ENCODE measurements around the gene GRSF1.
"Not testable (repeated sequence)": the region's sequence is repeated elsewhere in the genome, so short reads cannot be mapped to it uniquely, and the experiment has no call there.

GRSF1 gene, protein sequence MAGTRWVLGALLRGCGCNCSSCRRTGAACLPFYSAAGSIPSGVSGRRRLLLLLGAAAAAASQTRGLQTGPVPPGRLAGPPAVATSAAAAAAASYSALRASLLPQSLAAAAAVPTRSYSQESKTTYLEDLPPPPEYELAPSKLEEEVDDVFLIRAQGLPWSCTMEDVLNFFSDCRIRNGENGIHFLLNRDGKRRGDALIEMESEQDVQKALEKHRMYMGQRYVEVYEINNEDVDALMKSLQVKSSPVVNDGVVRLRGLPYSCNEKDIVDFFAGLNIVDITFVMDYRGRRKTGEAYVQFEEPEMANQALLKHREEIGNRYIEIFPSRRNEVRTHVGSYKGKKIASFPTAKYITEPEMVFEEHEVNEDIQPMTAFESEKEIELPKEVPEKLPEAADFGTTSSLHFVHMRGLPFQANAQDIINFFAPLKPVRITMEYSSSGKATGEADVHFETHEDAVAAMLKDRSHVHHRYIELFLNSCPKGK

DNA sequence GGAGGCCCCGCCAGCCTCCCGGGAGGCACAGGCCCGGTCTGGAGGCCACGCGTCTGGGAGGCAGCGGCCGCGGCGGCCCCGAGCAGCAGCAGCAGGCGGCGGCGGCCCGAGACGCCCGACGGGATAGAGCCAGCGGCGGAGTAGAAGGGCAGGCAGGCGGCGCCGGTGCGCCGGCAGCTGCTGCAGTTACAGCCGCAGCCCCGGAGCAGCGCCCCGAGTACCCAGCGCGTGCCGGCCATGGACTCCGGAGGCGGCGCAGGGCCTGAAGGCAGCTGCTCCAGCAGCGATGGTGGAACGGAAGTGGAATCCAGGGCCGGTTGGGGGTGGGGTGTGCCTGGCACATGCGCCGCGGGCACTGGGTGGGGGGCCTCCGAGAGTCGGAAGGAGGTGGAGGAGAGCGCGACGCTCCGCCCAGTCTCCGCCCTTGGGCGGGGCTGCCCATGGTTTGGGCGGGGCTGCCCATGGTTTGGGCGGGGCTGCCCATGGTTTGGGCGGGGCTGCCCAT, at the start of gene GRSF1:
Gene GRSF1 (minus strand): TSS at position 302 of the 505 bp plus-strand sequence. CDS start 63 bp downstream, at position 239.
- DNase-seq: peak; percentile 36

DNA sequence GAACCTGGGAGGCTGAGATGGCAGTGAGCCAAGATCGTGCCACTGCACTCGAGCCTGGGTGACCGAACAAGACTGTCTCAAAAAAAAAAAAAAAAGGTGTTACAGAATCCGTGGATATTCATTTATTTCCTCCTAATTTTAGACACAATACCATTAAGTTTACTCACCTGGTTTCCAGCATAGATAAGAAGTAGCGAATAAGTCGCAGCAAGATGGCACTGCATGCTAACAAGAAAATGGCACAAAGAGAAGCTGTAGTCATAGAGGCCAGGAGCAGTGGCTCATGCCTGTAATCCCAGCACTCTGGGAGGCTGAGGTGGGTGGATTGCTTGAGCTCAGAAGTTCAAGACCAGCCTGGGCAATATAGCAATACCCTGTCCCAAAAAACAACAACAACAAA, 45.5 kb upstream of the GRSF1 start:
- DNase-seq: no peak

DNA sequence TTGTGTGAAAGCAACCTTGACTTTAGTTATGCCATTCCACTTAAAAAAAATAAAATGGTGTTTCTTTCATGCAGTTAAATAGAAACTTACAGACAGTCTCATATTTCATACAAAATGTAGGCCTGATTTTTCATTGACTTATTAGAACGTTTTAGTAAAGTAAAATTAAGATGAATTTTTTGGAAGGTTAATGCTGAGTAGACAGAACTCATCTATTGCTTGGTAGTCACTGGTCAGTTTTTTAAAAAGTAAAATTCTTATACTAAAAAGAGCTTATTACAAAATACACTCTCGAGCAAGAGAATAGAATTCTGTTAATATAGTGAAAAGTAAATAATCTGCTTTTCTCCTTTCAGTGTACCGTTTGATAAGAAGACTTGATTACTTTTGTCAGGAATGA, 41.0 kb upstream of the GRSF1 start:
- no peak for DNase-seq

DNA sequence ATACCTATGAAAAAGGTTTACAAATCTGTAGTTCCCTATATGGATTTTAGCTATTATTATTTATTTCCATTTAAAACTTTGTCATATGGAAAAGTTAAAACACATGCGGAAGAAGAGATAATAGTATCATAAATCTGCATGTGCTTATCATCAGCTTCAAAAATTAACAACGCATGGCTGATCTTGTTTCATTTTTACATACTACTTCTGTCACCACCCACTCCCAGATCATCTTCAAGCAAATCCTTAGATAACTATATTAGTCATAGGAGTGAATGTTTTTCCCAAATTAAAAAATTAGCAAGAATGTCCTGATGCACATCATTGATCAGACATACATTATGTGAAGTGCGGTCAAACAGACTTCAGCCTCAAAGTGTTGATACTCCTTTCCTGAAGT, 37.9 kb upstream of the GRSF1 start:
- no peak for DNase-seq

DNA sequence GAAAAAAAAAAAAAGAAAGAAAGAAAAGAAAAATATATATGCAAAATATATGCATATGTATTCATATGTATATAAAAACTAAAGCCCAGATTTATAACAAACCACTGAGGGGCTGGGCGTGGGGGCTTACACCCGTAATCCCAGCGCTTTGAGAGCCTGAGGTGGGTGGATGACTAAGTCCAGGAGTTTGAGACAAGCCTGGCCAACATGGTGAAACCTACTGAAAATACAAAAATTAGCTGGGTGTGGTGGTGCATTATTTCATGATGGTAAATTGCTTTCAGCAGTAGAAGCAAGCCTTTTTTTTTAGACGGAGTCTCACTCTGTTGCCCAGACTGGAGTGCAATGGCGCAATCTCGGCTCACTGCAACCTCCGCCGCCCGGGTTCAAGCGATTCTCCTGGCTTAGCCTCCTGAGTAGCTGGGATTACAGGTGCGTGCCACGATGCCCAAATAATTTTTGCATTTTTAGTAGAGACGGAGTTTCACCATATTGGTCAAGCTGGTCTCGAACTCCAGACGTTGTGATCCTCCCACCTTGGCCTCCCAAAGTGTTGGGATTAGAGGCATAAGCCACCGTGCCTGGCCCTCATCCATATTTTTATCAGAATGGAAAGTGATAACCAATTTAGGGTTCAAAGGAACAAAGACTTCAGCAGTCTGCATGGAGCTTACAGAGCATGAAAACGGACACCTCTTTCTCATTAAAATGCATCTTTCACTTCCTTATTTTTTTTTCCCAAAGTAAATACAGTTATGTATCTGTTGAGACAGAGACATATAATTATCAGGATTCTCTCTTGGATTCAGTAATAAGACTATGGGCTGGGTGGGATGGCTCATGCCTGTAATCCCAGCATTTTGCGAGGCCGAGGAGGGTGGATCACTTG, 34.8 kb upstream of the GRSF1 start:
- no peak for DNase-seq

DNA sequence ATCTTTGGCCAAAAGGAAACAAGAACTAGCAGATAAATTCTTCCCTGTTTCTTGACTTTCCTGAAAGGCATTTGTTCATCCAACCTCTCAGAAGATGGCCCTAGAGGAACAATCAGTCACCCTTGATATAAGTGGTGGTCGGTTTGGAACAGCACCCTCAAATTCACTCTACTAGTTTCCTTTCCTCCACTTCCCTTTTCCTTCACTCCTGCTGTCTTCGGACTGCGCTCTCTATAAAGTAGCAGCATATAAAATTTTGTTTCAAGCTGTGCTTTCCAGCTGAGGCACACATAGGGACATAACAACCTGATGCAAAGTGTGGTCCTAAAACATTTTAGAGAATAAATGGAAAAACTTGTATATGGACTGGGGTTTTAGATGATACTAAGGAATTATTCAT, 33.5 kb upstream of the GRSF1 start:
- no peak for DNase-seq

DNA sequence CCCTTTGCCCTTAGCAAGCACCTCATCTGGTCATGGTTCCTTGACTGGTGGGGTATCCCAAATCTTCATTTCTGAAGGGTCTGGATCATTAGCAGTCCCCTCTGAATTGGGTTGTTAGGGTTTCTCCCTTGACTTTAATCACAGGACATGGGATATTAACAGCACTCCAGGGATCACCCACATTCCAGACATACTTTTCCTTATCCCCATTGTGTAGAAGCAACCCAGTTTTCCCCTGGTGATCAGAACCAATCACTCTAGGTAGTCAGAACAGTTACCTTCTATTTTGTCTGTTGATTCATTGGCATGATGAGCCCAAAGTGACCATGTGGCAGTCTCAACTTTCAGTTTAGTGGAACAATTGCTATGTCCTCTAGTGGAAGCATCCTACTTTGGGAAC, 29.1 kb upstream of the GRSF1 start:
- DNase-seq: no peak

DNA sequence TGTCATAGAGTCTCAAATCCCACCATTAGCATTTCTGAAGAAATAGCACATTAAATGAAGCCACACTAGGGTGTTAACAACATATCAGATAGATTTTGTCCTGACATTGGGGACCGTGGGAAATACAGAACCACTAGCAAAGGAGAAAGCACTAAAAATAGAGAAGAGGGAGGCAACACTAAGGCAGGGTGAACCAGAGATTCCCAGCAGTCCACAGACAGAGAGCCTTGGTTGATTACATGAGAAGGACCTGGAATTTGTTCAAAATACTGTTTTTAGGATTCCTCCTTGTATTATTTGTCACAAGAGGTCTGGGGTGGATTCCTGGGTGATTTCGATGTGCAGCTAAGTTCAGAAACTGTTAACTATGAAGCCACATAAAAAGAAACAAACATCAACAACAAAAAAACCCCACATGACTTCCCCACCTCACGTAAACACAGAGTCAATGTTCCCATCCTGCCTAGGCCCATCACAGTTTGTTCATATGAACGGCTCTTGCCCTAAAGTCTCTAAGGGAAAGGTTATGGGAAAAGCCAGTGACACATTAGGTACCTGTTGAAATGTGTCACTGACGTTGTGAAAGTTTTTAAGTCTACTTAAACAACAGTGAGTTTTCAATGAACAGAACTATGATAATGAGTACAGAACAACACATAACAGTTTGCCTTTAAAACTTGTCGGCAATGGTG, 23.6 kb upstream of the GRSF1 start:
- DNase-seq: no peak

DNA sequence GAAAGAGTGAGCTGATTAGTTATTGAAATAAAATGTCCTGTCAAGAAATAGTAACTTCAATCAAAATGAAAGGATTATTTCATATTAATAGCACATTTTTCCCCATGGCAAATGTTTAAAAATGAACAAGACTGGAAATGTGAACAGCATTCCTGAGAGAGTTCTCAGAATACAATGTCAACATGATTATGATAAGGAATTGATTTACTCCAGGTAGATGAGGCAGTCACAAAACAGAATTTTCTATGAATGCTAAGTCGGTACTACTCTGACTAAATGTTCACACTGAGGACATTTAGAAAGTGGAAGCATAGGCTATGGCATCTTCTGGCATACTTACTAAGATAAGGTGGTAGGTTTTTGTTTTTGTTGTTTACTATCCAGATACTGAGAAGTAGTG, 19.4 kb upstream of the GRSF1 start:
- DNase-seq: no peak

DNA sequence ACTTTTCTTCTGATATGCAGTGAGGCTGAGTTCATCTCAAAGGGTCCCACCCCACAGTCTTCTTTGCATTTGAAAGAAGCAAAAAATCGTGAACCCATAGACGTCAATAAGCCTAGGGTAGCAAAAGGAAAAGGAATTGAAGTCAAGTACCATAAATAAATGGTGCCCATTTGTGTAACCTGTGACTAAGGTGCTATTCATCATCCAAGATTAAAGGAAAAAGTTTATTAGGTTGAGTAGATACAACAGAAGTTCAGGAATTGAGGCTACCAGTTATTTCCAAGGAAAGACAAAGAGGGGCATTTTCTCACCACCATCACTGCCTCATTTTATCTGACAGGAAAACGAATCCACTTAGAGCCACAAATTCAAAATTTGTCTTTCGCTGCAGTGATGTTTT, 18.8 kb upstream of the GRSF1 start:
- DNase-seq: no peak

DNA sequence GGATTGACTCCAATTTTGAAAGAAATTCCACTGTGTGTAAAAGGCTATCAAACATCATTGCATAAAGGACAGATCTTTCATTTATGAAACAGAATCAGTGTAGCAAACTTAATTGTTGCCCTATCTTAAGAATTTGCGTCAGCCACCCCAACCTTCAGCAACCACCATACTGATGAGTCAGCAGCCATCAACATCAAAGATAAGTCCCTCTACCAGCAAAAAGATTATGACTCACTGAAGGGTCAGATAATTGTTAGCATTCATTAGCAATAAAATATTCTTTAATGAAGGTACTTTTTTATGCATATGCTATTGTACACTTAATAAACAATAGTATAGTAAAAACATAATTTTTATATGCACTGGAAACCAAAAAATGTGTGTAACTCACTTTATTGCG, 15.8 kb upstream of the GRSF1 start:
- DNase-seq: no peak

DNA sequence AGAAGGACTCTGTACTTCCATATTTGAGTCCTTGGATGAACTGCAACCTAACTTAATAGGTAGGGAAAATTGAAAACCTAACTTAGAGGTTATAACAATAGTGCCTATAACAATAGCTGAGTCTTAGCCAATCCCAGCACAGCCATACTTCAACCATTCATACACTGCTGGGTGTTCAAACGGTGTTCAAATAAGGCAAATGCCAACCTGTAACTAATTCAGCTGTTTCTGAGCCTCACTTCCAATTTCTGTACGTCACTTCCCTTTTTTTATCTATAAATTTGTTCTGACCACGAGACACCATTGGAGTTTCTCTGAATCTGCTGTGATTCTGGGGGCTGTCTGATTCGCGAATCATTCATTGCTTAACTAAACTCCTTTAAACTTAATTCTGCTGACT, 9.6 kb upstream of the GRSF1 start:
- no peak for DNase-seq

DNA sequence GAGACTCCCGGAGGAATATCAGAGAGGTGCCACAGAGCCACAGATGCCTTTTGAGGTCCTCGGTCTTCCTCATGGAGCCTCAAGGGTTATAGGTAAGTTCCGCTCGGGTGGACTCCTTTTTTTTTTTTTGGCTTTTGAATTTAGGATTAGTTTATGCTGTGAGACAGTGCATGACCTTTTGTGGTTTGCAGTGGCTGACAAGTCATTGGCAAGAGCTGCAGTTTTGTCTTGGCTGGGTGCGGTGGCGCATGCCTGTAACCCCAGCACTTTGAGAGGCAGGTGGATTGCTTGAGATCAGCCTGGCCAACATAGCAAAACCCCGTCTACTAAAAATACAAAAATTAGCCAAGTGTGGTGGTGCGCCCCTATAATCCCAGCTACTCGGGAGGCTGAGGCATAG, 4.5 kb upstream of the GRSF1 start:
- no peak for DNase-seq

DNA sequence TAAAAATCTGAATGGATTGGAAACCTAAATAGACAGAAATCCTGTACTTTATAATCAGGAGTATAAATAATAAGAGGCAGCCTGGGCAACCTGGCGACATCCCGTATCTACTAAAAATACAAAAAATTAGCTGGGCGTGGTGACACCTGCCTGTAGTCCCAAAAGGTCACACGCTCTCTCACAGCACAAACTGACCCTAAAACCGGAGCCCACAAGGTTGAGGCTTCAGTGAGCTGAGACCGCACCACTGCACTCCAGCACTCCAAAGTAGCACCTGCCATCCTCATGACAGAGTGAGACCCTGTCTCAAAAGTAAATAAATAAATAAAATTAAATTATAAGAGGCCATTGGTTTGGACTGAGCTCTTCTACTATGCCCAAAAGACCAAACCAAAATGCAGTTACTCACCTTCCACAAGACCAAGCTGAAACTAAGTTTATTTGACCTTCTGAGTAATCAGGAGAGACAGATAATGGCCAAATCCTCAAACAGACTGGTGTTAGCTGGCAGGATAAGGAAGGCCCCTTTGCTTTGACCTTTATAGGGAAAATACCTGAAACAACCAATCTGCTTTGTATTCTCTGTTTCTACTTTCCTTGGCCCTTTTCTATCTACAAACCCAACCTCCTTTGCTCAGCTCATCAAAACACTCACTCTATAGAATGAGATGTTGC, 3.2 kb upstream of the GRSF1 start:
- DNase-seq: no peak

DNA sequence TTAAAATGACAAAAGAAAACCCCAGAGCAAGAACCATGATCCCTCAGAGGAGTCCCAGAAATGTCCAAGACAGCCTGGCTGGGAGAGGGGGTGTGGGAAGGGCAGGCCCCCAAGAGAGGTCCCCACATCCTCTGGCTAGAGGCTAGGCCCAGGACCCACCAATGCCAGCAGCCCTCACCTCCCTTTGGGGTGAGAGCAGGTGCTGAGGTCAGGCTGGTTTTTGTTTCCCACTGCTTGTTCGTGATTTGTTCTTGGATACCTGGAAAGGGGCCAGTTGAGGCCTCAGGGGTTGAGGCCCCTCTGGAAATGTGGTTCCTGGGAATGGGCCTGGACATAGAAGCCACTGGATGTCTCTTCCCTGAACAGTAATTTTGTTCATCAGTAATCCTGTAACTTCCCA, 2.3 kb upstream of the GRSF1 start:
- DNase-seq: no peak

DNA sequence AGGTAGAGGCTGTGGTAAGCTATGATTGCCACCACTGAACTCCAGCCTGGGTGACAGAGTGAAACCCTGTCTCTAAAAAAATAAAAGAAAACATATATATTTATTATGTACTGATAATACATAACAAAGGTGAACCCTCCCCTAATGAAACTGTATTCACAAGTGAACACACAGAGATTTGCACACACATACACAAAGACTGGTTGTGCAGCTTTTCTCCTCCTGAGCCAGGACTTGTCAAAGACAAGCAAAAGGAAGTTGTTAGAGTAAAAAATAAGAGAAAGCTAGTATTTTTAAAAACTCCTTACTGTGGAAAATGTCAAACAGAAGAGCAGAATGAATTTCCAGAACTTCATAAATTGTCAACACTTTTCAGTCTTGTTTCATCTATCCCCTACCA, 1.5 kb upstream of the GRSF1 start:
- DNase-seq: no peak

DNA sequence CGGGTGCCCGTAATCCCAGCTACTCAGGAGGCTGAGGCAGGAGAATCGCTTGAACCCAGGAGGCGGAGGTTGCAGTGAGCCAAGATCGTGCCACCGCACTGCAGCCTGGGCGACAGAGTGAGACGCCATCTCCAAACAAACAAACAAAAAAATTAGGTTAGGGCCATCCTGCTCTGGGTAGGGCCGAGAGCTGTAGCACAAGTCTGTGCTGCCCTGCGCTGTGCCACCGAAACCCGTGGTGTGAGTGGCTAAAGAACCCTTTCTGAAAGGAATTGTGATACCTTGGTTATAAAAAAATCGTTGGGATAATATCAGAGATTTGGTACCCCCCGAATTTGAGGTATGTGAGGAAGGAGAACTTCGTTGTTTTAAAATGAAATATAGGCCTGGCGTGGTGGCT, 941 bp upstream of the GRSF1 start:
- not testable (repeated sequence) for DNase-seq

DNA sequence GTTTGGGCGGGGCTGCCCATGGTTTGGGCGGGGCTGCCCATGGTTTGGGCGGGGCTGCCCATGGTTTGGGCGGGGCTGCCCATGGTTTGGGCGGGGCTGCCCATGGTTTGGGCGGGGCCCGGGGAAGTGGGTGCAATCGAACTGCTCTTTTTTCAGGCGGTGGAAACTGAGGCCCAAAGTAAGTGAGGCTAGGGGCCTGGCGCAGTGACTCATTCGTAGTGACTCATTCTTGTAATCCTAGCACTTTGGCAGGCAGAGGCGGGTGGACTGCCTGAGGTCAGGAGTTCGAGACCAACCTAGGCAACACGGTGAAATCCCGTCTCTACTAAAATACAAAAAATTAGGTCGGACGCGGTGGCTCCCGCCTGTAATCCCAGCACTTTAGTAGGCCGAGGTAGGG, 447 bp upstream of the GRSF1 start:
- DNase-seq: not testable (repeated sequence)

DNA sequence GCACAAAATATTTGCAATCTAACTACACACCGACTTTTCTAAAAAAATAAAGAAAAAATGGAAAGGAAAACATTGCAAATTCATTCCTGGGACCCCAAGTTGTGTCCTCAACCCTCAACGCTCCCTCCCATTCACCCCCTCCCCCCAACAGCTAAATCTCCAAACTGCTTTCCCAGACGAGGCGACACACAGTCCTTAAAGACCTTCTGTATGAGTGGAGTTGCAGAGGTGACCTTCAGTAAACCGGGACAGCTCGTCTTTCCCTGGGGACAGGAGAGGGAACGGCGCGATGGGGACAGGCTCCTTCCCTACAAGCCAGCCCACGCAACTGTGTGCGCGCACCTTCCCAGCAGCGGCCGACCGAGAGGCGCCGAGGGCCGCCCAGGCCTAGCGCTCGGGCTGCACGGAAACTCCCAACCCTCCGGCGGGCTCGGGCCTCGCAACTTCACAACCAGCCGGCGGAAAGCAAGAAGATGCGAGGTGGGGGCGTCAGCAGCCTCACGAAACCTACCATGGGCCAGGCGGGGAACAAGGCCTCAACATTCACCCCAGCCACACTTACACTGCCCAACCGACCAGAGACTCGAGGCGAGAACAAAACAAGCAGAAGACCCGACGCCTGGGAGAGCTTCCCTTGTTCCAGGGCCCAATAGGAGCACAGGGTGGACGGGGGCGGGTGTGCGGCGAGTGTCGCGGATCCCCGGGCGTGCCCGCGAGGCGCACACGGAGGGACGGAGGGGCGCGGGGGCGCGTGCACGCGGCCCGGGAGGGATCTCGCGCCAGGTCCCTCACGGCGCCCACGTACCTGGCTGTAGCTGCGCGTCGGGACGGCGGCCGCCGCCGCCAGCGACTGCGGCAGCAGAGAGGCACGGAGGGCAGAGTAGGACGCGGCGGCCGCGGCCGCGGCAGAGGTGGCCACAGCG, 763 bp downstream of the GRSF1 start:
- DNase-seq: no peak

DNA sequence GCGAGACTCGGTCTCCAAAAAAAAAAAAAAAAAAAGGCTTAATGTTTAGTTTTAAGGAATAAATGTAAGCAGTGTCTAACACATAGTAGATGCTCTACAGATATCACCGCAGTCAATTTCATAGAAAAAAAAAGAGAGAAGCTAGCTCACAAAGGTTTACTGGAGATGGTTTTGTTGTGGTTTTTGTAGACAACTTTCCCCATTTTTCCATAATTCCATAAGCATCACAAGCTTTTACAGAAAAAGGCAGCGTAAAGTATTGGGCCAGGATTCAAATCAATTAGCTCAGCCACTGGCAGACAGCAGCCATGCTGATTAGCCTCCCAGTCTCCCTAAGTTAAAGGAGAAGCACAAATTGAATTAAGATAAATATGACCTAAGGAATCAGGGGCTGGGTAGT, 1.5 kb downstream of the GRSF1 start:
- DNase-seq: no peak

DNA sequence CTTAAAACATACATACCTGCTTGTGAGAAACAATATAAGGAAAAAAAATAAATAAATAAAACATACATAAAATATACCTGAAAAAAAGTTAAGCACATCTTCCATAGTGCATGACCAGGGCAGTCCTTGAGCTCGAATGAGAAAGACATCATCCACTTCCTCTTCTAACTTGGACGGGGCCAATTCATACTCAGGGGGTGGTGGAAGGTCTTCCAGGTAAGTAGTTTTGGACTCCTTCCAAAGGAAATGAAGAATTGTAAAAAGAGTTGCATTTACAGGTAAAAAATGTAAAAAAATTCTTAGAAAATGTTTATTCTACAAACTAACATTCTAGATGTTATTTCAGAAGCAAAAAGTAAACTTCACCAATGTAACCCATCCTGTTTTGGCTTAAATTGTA, 3.6 kb downstream of the GRSF1 start:
- no peak for DNase-seq

DNA sequence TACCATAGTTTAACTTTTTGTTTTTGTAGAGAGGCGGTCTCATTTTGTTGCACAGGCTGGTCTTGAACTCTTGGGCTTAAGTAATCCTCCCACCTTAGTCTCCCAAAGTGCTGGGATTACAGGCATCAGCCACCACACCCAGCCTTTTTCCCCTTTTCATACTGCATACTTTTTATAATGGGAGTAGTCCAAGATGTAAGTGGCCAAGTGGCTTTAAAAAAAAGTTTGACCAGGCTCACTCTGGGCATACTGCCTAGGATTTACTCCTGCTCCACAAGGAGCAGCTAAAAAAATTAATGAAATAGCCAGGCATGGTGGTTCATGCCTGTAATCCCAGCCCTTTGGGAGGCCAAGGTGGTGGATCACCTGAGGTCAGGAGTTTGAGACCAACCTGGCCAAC, 6.0 kb downstream of the GRSF1 start:
- no peak for DNase-seq
